ENCODE results near the gene CCNL2.

DNA sequence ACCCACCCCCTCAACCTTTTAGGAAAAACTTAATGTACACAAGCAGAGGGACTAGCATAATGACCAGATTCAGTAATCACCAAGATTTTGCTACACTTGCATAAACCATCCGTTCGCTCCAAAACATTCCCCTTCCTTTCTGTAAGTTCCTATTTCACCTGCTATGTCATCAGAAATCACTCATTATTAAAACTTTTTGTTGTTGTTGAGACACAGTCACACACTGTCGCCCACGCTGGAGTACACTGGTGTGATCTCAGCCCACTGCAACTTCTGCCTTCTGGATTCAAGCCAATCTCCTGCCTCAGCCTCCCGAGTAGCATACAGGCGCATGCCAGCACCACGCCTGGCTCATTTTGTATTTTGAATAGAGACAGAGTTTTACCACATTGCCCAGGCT is 4.5 kb upstream of the CCNL2 start:
- TF ChIP-seq, protein P1, sequence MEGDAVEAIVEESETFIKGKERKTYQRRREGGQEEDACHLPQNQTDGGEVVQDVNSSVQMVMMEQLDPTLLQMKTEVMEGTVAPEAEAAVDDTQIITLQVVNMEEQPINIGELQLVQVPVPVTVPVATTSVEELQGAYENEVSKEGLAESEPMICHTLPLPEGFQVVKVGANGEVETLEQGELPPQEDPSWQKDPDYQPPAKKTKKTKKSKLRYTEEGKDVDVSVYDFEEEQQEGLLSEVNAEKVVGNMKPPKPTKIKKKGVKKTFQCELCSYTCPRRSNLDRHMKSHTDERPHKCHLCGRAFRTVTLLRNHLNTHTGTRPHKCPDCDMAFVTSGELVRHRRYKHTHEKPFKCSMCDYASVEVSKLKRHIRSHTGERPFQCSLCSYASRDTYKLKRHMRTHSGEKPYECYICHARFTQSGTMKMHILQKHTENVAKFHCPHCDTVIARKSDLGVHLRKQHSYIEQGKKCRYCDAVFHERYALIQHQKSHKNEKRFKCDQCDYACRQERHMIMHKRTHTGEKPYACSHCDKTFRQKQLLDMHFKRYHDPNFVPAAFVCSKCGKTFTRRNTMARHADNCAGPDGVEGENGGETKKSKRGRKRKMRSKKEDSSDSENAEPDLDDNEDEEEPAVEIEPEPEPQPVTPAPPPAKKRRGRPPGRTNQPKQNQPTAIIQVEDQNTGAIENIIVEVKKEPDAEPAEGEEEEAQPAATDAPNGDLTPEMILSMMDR (IDR thresholded peaks at IDR 0.05): no peak
- no peak for TF ChIP-seq POLR2A (IDR thresholded peaks at IDR 0.05)

Measured in right lobe of liver (tissue), 4 donors.